GM21528 (cell line): ENCODE results near the gene TDRD3.
"Not testable (repeated sequence)": the region's sequence is repeated elsewhere in the genome, so short reads cannot be mapped to it uniquely, and the experiment has no call there.

Source experiments
- ATAC-seq: cut with Tn5 transposase; IDR thresholded peaks from one replicate; pipeline ENCODE4 v1.9.1; 2021; ENCODE audit warnings: mild to moderate bottlenecking, moderate library complexity; ENCODE audit not compliant: unreplicated experiment, low FRiP score

The TDRD3 gene

DNA sequence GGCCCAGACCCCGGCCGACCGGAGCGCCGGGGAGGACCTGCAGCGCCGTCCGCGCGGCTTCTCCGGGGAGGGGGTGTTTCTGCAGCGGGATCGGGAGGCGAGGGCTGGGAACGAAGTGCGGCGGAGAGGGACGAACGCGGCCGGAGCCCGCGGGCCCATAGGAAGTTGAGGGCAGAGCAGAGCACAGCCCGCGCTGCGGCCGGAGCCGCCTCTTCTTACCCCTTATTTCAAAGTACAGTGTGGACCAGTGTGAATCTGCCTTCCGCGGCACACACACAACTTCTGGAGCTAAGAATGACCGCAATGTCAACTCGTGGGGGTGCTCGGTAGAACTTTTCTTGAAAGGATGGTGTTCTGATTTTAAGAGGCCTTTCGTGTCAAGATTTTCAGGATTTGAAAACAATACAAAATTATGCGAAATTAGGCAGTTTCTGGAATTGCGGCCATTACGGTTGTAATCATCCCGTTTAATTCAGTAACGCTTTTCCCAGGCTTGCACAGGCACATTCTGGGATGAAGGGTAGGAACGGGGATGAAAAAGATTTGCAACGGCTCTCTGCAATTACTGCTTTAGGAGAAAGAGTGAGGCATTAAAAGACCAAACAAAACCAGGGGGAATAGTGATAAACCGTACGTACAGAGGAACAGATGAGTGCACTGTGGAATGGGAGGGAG is 821 bp downstream of the TDRD3 start:
- peak; percentile 23 for ATAC-seq

DNA sequence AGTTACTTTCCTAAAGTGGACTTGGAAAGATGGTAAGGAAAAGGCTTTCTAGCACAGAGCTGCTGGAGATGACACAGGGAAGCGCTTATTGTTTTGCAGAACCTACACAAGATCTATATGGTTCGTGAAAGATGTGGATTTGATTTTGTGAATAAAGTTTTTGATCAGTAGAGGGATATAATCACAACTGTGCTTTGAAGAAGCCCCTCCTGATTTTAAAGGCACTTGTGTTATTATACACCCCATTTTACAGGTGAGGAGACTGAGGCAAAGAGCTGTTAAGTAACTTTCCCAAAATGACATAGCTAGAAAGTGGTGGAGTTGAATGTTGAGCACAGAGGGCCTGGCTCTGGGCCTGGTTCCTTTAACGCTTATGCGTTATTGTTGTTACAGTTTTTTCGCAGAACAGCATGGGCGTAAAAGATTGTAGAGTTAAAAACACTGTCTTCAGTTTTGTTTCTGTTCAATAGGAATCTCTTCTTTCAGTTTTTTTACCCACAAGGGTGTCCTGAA is 1.4 kb downstream of the TDRD3 start:
- no peak for ATAC-seq

DNA sequence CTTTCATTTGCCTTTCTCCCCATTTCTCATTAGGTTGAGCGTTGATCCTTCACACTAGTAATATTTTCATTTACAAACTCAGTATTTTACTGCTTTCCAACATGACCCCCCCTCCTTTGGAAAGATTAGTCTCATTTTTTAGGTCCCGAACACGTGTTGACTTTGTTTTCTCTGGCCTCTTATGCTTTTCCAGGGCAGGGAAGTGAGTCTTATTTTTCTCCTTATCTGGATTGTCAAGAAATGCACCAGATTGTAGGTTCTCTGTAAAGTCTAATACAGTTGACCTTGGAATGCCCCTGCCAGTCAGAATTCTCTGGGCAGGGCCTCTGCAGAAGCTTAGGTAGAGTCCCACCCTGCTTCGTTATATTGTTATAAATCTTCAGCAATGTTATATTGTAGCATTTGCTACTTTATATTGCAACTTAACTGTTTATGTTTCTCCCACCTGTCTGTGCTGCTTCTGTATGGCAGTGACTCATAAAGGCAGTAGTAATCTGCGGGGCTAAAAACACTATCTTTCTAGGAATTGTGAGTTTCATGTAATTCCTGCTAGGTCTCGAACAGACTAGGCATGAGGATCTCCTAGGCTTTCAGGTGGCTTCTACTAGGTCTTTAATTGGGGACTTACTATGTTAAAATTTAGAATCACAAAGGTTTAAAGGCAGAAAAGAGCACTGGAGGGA is 2.0 kb downstream of the TDRD3 start:
- ATAC-seq: no peak

DNA sequence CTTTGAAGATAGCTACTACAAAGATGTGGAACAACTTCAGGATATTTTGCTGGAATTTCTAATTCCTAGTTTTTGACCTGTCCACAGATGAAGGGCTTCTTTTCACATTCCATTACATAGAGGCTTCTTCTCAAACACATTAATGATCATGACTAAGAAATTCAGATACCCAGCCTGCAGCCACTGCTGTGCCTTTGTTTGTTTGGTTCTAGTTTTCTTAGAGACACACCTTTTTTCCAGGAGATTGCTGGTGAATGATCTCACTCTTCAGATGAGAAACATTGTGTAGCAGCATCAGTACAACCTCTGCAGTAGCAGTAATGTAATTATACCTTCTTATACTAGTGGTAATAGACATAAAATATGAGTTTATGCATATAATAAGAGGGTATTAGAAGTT is 5.0 kb downstream of the TDRD3 start:
- ATAC-seq: no peak

DNA sequence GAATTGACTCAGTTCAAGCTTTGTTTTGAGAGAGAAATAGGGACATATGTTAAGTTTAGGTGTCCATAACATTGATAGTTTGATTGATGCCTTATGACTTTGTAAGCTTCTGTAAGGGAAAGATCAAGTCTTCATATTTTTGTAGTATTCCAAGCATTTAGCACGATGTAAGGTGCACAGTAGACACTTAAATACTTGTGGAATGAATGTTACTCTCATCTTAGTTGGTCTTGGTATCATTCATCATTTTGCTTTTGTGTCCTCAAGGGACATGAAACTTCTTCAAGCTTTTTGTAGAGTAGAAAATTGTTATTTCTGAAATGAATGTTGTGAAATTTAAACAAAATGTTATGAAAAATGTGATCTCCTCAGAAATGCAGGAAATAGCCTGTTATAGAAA is 10.1 kb downstream of the TDRD3 start:
- ATAC-seq: no peak

DNA sequence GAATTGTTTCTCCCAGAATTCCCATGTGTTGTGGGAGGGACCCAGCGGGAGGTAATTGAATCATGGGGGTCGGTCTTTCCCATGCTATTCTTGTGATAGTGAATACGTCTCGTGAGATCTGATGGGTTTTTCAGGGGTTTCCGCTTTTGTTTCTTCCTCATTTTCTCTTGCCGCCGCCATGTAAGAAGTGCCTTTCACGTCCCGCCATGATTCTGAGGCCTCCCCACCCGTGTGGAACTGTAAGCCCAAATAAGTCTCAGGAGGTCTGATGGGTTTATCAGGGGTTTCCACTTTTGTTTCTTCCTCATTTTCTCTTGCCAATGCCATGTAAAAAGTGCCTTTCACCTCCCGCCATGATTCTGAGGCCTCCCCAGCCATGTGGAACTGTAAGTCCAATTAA is 10.8 kb downstream of the TDRD3 start:
- not testable (repeated sequence) for ATAC-seq

DNA sequence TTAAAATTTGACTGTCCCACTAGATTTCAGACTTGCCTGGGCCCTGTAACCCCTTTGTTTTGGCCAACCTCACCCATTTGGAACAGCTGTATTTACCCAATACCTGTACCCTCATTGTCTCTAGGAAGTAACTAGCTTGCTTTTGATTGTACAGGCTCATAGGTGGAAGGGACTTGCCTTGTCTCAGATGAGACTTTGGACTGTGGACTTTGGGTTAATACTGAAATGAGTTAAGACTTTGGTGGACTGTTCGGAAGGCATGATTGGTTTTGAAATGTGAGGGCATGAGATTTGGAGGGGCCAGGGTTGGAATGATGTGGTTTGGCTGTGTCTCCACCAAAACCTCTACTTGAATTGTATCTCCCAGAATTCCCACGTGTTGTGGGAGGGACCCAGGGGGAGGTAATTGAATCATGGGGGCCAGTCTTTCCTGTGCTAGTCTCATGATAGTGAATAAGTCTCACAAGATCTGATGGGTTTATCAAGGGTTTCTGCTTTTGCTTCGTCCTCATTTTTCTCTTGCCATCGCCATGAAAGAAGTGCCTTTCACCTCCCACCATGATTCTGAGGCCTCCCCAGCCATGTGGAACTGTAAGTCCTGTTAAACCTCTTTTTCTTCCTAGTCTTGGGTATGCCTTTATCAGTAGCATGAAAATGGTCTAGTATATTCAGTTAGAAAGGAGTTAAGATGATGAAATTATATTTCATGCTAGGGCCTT is 12.7 kb downstream of the TDRD3 start:
- ATAC-seq: not testable (repeated sequence)

DNA sequence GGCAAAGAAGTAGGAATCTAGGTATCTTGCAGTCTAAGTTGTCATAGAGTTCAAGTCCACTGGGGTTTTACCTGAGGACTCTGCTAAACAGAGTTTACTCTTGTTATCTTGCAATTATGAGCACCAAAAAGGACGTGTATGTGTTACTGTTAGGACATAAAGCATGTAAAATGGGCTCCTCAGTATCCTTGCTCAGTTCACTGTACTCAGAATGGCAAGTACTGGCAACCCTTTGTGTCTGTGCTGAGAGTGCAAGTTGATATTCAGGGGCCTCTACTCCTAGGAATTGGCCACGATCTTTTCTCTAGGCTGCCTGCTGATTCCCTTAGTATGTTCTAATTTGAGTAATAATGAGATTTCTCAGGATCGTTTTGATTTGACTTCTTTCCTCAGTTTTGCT is 13.3 kb downstream of the TDRD3 start:
- no peak for ATAC-seq

DNA sequence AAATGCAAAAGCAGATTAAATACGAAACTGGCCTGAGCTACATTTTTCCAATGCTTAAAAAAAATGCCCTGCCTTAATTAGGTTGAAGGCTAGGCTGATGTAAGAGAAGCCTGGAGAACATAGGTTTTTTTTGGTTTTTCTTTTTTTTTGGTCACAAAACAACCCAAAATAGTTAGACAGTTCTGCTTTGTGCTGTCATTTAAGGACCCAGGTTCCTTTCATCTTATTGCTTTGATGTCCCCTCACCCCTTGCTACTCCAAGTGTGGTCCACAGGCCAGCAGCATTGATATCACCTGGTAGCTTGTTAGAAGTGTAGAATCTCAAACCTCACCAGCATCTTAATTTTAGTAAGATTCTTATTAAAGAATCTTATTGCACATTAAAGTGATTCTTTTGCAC is 14.4 kb downstream of the TDRD3 start:
- no peak for ATAC-seq

DNA sequence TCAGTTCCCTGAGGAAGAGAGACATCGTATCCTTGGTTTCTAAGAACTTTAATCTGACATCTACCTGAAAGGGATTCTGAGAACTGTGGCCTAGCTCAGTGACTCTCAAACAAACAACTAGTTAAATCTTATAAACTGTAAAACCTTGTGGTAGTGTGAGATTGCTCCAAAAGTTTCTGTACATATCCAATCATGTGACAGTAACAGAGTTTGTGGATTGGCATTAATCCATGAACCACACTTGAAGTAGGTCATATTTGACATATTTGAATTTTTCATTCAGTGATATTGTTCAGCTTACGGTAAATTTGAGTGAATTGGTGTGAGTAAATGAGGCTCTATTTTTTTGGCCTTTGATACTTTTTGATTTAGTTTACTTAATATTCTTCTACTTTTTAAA is 15.0 kb downstream of the TDRD3 start:
- ATAC-seq: no peak

DNA sequence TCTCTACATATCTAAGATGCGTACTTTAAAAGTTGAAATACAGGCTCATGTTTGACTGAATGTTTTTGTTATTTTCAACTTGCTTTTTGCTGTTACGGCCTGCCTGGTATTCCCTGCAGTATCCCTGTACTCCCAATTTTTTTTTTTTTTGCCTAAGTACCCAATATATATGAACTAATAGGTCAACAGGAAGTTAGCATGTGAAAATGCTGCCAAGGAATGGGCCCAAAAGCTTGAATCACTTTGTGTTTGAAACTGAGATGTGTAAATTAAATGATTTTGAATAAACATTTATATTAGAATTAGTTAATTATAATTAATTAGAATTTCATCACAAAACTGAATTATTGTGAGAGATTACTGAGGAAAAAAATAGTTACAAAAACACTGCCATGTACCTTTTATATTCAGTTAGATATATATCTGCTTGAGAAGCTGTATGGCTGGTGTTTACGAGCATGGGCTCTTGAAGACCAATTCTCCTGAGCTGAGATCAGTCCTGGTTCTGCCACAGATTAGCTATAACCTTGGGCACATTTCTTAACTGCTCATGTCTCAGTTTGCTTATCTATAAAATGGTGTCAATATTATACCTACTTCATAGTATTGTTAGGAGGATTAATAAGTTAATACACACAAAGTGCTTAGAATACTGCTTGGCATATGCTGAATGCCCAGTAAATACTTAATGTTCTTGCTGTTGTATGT is 16.0 kb downstream of the TDRD3 start:
- no peak for ATAC-seq

DNA sequence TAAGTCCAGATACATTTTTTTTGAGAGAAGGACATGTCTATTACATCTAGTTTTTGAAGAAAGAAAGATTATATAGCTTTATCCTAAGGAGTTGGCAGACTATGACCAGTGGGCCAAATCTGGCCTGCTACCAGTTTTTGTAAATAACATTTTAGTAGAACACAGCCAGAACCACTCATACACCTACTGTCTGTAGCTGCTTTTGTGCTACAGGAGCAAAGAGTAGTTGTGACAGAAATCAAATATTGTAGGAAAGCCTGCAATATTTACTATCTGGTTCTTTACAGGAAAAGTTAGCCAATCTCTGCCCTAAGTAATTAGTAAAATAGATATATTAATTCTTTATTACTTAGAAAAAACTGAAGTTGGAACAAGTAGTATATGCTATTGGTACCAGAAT is 17.2 kb downstream of the TDRD3 start:
- no peak for ATAC-seq

DNA sequence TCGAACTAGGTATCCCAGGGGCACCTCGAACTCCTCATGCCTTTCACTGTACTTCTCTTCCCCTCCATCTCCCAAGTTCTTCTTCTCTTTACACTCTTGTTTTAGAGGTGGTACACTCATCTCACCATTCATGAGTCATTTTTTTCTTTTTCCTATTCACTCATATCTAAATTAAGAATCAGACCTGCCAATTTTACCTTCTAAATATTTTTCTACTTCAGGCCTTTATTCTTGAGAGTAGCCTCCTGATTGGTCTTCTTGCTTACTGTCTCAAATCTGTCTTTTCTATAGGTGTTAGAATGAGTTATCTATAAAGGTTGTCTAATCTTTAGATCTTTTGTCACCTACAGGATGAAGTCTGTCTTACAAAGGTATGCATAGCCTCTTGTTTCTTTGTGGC is 20.7 kb downstream of the TDRD3 start:
- ATAC-seq: no peak

DNA sequence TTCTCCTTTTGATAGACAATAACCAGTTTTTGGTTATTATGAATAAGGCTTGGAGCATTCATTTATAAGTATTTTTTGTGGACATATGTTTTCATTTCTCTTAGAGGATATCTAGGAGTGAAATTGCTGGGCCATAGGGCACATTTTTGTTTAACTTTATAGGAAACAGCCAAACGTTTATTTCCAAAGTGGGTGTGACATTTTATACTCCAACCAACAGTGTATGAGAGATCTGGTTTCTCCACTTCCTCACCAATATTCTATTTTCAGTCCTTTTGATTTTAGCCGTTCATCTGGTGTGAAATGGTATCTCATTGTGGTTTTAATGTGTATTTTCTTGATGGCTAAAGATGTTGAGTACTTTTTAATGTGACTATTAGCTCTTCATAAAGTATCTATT is 21.9 kb downstream of the TDRD3 start:
- ATAC-seq: no peak

DNA sequence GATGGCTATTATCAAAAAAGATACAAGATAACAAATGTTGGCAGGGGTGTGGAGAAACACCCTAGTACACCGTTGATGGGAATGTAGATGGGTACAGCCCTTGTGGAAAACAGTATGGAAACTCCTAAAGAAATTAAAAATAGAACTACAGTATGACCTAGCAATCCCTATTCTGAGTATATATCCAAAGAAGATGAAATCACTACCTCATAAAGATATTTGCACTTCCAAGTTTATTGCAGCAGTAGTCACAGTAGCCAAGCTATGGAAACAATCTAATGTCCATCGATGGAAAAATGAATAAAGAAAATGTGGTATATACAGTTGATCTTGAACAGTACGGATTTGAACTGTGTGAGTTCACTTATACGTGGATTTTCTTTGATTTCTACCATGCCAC is 28.3 kb downstream of the TDRD3 start:
- ATAC-seq: no peak

DNA sequence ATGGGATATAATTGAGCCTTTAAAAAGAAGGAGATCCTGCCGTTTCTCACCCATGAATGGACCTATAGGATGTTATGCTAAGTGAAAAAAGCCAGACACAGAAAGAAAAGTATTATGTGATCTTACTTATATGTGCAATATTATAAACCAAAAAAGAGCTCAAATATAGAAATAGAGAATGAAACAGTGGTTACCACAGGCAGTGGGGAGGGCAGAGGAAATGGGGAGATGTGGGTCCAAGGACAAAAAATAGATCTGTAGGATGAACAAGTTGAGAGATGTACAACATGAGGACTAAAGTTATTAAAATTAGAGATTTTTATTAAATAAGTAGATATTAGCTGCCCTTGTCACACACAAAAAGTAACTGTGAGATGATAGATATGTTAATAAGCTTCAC is 29.1 kb downstream of the TDRD3 start:
- no peak for ATAC-seq

DNA sequence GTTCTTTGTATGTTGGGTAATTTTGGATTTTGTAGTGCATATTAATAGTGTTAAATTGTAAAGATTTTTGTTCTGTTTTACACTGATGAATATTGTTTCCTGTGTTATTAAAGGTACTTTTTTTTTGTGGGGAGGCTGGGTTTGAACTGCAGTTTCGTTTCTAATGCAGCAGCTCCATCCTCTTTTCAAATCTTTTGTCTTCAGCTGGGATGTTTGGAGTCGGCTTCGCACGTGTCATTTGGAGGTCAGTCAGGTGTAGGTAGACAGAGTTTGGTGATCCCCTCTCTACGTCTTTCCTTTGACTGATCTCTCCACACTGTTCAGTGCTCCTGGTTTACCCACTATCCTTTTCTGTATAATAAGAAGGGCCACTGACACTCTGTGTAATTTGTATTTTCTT is 30.3 kb downstream of the TDRD3 start:
- ATAC-seq: no peak

DNA sequence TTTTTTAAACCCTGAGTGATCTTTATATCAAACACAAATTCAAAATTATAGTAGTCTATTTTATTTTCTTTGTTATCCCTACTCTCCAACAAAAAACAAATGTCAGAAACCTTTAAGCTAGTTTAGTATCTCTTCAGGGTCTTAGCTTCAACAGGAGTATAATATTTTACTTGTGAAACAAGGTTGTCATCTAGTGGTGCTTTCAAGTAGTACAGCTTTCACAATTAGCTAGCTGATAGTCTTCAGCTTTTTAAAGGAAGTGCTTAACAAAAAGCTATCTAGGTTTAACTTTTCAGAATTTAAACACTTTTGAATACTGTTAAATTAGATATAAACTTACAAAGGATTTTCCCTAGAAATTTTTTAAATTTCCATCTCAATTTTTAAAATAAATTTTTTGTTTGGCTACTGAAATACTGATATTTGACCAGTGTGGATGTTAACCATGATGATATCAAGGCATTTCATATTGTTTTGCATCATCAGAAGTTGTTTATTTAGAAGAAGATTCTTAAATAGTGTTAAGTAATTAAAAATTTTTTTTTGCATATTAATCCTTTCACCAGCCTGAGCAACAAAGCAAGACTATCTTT is 34.2 kb downstream of the TDRD3 start:
- peak; percentile 67 for ATAC-seq

DNA sequence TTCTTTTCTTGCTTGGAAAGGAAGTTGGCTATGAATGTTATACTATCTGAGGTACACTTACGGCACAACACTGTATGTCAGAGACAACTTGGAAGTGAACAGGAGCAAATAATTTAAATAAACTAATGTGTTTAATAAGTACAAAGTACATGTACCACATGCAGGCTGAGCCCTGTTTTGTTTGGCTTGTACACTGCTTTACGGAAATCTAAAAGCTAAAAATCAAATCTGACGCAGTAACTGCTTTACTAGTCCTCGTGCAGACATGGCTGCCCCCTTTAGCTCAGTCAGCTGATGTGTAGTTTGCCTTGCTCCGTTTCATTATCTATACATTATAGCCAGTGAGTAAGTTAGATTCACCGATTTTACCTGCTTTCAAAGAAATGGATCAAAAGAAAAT is 36.5 kb downstream of the TDRD3 start:
- ATAC-seq: no peak

DNA sequence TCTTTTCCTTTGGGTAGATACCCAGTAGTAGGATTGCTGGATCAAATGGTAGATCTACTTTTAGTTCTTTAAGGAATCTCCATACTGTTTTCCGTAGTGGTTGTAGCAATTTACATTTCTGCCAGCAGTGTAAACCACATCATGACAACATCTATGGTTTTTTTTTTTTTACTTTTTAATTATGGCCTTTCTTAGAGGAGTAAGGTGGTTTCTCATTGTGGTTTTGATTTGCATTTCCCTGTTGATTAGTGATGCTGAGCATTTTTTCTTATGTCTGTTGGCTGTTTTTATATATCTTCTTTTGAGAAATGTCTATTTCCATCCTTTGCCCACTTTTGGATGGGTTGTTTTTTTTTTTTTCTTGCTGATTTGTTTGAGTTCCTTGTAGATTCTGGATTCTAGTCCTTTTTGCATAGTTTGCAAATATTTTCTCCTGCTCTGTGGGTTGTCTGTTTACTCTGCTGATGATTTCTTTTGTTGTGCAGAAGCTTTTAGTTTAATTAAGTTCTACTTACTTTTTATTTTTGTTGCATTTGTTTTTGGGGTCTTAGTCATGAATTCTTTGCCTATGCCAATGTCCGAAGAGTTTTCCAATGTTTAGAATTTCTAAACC is 38.8 kb downstream of the TDRD3 start:
- ATAC-seq: no peak
